ENCODE results near the gene DGKG. TPM values are rescaled to one million over a fixed set of nuclear protein-coding genes. Genes with fewer than 3 reads are reported as not detected.

Gene DGKG
- 0.04 to 0.38 TPM (median 0.16 TPM) in 3 replicates for total RNA-seq

- Mint-ChIP-seq H3K4me3 (peak within 1 kb of the TSS; percentile 35), H3K36me3 (no peaks in the 10 kb centered on the region), H3K9me3 (no peaks in the 10 kb centered on the region), H3K27ac (no peak within 1 kb of the TSS), H3K4me1 (peaks cover 7% of the 10 kb centered on the region), H3K27me3 (ENCODE audit: low read depth) (peaks cover 98% of the 10 kb centered on the region)
- DNase-seq (ENCODE audit: low spot score in 2 of 2, unreplicated experiment in 2 of 2) = no peak
- no peak for TF ChIP-seq CTCF (IDR thresholded peaks at IDR 0.05; ENCODE audit: unreplicated experiment)
These were observed at the start of gene DGKG for GRCh38 chr3:186361762-186362536. Gene DGKG, minus strand, starts transcription at chr3:186362234. Its CDS starts 41,775 bp downstream, at chr3:186320459.

DNA sequence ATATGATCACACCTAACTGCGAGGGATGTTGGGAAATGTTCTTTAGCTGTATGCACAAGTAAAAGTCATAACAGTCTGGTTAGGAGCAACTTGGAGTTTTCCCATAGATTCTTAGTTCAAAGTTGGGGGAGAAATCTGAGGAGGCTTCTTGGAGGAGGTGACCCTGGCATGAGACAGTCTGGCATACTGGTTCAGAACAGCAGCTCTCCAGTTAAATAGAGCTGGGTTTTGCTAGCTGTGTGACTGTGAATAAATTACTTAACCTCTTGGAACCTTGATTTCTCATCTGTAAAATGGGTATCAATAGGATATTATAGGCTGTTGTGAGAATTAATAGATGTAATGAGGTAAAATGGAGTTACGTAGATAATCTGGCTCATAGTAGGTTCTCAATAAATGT lies 49.1 kb upstream of the DGKG start:
- peaks cover 13% of the 10 kb centered on the region for H3K4me1 Mint-ChIP-seq
- no peak overlapping the region for H3K27ac Mint-ChIP-seq
- no peaks in the 10 kb centered on the region for H3K9me3 Mint-ChIP-seq
- DNase-seq (ENCODE audit: low spot score in 2 of 2, unreplicated experiment in 2 of 2) = no peak
- H3K27me3 Mint-ChIP-seq (ENCODE audit: low read depth) = peaks cover 73% of the 10 kb centered on the region
- no peaks in the 10 kb centered on the region for H3K36me3 Mint-ChIP-seq
- TF ChIP-seq CTCF (IDR thresholded peaks at IDR 0.05; ENCODE audit: unreplicated experiment) = no peak
- no peak overlapping the region for H3K4me3 Mint-ChIP-seq

DNA sequence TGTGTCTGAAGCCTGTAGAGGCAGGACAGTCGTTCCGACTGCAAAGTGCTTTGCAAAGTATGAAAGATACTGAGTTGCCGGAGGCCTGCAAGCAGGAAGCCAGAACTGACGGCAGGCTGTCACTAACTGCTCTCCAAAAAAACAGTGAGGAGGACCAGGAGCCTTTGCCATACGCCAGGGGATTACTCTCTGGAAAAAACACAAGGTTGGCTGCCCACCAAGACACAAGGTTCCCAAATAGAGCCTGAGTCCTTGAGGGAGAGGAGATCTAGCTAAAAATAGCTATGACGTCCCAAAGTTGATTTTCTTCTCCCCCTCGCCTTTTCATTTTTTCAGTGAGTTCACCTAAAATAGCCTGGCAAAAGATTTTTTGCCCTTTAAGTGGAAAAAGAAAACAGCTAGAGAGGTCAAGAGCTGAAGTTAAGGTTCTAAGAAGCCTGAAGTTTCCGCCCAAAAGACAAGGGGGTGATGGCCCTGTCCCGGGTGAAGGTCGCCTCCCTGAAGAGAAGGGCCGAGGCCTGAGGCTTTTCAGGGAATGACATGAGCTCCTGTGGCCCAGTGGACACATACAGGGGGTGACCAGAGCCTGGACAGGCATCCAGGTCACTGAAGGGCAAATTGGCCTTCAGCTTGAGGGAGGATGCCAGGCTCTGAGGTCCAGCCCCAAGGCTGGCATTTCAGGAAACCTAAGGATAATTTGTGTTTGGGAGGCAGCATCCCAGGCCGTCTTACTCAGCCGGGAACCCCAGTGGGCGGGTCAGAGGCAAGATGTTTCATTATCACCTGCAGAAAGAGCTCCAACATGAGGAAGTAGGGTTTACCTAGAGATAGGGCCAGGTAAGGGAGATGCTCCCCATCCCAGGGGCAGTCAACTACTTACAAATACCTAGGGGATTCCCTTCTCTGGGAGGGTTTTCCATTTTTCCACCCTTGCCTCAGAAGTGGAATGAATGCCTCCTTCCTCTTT lies 44.9 kb upstream of the DGKG start:
- no peak for DNase-seq (ENCODE audit: low spot score in 2 of 2, unreplicated experiment in 2 of 2)
- TF ChIP-seq CTCF (IDR thresholded peaks at IDR 0.05; ENCODE audit: unreplicated experiment) = no peak
- no peaks in the 10 kb centered on the region for H3K36me3 Mint-ChIP-seq
- no peaks in the 10 kb centered on the region for H3K9me3 Mint-ChIP-seq
- H3K27ac Mint-ChIP-seq = no peak overlapping the region
- no peaks in the 10 kb centered on the region for H3K4me1 Mint-ChIP-seq
- no peak overlapping the region for H3K4me3 Mint-ChIP-seq
- peaks cover 44% of the 10 kb centered on the region for H3K27me3 Mint-ChIP-seq (ENCODE audit: low read depth)

GRCh38 chr3:186401556-186401955 lies 39.5 kb upstream of the DGKG start:
- H3K27me3 Mint-ChIP-seq (ENCODE audit: low read depth) = peaks cover 48% of the 10 kb centered on the region
- no peaks in the 10 kb centered on the region for H3K4me1 Mint-ChIP-seq
- H3K9me3 Mint-ChIP-seq = peaks cover 7% of the 10 kb centered on the region
- TF ChIP-seq CTCF (IDR thresholded peaks at IDR 0.05; ENCODE audit: unreplicated experiment) = no peak
- H3K36me3 Mint-ChIP-seq = no peaks in the 10 kb centered on the region
- H3K4me3 Mint-ChIP-seq = no peak overlapping the region
- H3K27ac Mint-ChIP-seq = no peak overlapping the region
- no peak for DNase-seq (ENCODE audit: low spot score in 2 of 2, unreplicated experiment in 2 of 2)

- no peaks in the 10 kb centered on the region for H3K4me1 Mint-ChIP-seq
- H3K4me3 Mint-ChIP-seq = no peak overlapping the region
- H3K27me3 Mint-ChIP-seq (ENCODE audit: low read depth) = peaks cover 53% of the 10 kb centered on the region
- no peaks in the 10 kb centered on the region for H3K36me3 Mint-ChIP-seq
- DNase-seq (ENCODE audit: low spot score in 2 of 2, unreplicated experiment in 2 of 2) = no peak
- H3K9me3 Mint-ChIP-seq = peaks cover 7% of the 10 kb centered on the region
- H3K27ac Mint-ChIP-seq = no peak overlapping the region
- TF ChIP-seq CTCF (IDR thresholded peaks at IDR 0.05; ENCODE audit: unreplicated experiment) = no peak
These were observed 38.6 kb upstream of the DGKG start for GRCh38 chr3:186400662-186401061.
